Activated CD4-positive, alpha-beta memory T cell treated with anti-CD3 and anti-CD28 coated beads for 36 hours (primary cell): ENCODE measurements around the gene HSBP1L1. TPM values are rescaled to one million over a fixed set of nuclear protein-coding genes. Genes with fewer than 3 reads are reported as not detected.

Source experiments
- CTCF ChIA-PET: fragments of 350-600 bp; sonication (Branson Sonifier 250); formaldehyde crosslinking; loops from one replicate; lab custom pipeline; 2021; ENCODE audit warnings: antibody characterized with exemption, inconsistent platforms; lab: Charles Lee
- POLR2A ChIA-PET: fragments of 350-600 bp; sonication (Branson Sonifier 250); formaldehyde crosslinking; loops from one replicate; lab custom pipeline; 2021; ENCODE audit warnings: antibody characterized with exemption; lab: Charles Lee
- DNase-seq: peaks from one replicate; pipeline ENCODE4 v3.0.0-alpha.2; 2020
- H3K27ac Mint-ChIP-seq: one replicate; pipeline ENCODE4 v1.8.0; 2021; ENCODE audit warnings: mixed read lengths
- H3K27me3 Mint-ChIP-seq: one replicate; pipeline ENCODE4 v1.8.0; 2021; ENCODE audit warnings: mixed read lengths
- H3K36me3 Mint-ChIP-seq: one replicate; pipeline ENCODE4 v1.8.0; 2021; ENCODE audit warnings: mixed read lengths
- H3K4me1 Mint-ChIP-seq: one replicate; pipeline ENCODE4 v1.8.0; 2021; ENCODE audit warnings: low read depth, mixed read lengths
- H3K4me3 Mint-ChIP-seq: one replicate; pipeline ENCODE4 v1.8.0; 2021; ENCODE audit warnings: mild to moderate bottlenecking, mixed read lengths
- H3K9me3 Mint-ChIP-seq: one replicate; pipeline ENCODE4 v1.8.0; 2021; ENCODE audit warnings: mixed read lengths
- intact Hi-C: fragments of 100-400 bp; cut with micrococcal nuclease; formaldehyde crosslinking; loops from one replicate; pipeline ENCODE4 v1.15.1; 2023
- total RNA-seq, 2 experiments: library from RNA; stranded (reverse); gene quantifications; one replicate each; pipeline ENCODE4 v1.2.3, GENCODE V29; 2021

Gene HSBP1L1
- total RNA-seq, 2 experiments from 2014 or later: 8.5 to 8.8 TPM

DNA sequence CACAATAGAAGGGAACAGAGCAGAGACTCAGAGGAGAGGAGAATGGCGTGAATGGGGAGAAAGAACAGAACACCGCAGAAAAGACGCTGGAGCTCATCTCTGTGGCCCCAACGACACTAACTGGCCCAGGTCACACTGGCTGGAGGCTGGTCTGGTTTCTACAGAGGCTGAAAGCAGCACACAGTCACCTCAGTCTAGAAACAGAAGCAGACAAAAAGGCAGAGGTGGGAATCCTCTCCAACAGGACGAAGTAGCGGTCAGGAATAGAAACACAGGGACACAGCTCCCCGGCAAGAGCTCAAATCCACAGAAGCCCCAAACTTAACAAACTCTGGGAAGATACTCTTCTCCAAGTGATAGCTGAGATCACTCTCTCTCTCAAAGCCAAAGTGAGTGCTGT lies 22.2 kb upstream of the HSBP1L1 start:
- H3K4me1 Mint-ChIP-seq: peaks cover 26% of the 10 kb centered on the region
- intact Hi-C loops: no loop called here
- H3K4me3 Mint-ChIP-seq: no peak overlapping the region
- peaks cover 10% of the 10 kb centered on the region for H3K9me3 Mint-ChIP-seq
- DNase-seq: no peak
- H3K27ac Mint-ChIP-seq: no peak overlapping the region
- H3K27me3 Mint-ChIP-seq: no peaks in the 10 kb centered on the region
- H3K36me3 Mint-ChIP-seq: peaks cover 34% of the 10 kb centered on the region
- CTCF ChIA-PET: no interaction called here
- POLR2A ChIA-PET: interaction anchor here (1.1 kb wide), 1 partner anchor 10 kb away, joined by 3 read pairs; the partner anchor contains the start of gene SLC66A2

DNA sequence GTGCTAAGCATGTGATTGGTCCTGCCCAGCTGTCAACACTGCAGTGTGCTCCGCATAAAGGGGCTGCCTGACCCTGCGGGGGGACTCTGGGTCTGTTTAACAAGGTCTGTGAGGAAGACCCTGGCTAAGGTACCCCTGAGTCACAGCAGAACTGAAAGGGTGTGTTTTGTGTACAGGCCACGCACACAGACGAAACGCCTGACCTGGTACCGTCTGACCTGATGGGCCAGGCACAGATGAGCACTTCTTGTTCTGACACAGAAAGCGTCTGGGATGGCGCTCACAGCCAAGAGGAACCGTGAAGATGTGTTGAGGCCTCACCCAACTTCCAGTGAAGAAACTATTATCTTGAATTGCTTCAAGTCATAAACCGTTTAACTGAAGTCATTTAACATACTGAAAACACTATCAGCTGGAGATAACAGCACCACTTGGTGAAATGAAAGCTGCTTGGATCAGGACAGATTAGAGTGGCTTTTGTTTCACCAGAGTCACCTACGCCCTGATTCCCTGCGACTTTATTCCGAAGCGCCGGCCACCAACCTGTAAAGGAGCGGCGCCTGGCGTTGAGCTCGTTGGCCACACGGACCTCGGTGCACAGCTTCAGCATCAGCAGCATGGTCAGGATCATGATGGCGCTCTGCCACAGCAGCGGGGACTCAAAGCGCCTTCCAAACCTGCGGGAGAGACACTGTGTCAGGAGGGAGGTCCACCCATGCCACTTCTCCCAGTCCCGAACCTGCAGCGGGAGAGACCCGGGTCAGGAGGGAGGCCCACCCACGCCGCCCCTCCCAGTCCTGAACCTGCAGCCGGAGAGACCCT lies 21.4 kb upstream of the HSBP1L1 start:
- CTCF ChIA-PET: no interaction called here
- Mint-ChIP-seq H3K4me3 (no peak overlapping the region), H3K27me3 (no peaks in the 10 kb centered on the region), H3K36me3 (peaks cover 27% of the 10 kb centered on the region), H3K9me3 (peaks cover 4% of the 10 kb centered on the region), H3K4me1 (peaks cover 26% of the 10 kb centered on the region), H3K27ac (no peak overlapping the region)
- intact Hi-C loops: no loop called here
- no peak for DNase-seq
- POLR2A ChIA-PET: interaction anchor here (1.1 kb wide), 1 partner anchor 9 kb away, joined by 3 read pairs; the partner anchor contains the start of gene SLC66A2

GRCh38 chr18:79943608-79944125 lies 20.8 kb upstream of the HSBP1L1 start:
- POLR2A ChIA-PET: interaction anchor here (0.8 kb wide), 1 partner anchor 49 kb away, joined by 3 read pairs; no protein-coding TSS in a partner anchor
- H3K4me3 Mint-ChIP-seq: no peak overlapping the region
- H3K27me3 Mint-ChIP-seq: no peaks in the 10 kb centered on the region
- H3K4me1 Mint-ChIP-seq: peaks cover 29% of the 10 kb centered on the region
- H3K27ac Mint-ChIP-seq: no peak overlapping the region
- DNase-seq: no peak
- intact Hi-C loops: no loop called here
- H3K9me3 Mint-ChIP-seq: no peaks in the 10 kb centered on the region
- CTCF ChIA-PET: no interaction called here
- H3K36me3 Mint-ChIP-seq: peaks cover 25% of the 10 kb centered on the region

- Mint-ChIP-seq H3K9me3 (no peaks in the 10 kb centered on the region), H3K4me3 (no peak overlapping the region), H3K27me3 (no peaks in the 10 kb centered on the region), H3K36me3 (peaks cover 25% of the 10 kb centered on the region), H3K27ac (no peak overlapping the region), H3K4me1 (peaks cover 35% of the 10 kb centered on the region)
- intact Hi-C loops: no loop called here
- DNase-seq: peak; percentile 54
- ChIA-PET CTCF (no interaction called here), POLR2A (interaction anchor here (0.8 kb wide), 1 partner anchor 48 kb away, joined by 3 read pairs; no protein-coding TSS in a partner anchor)
These were observed 20.2 kb upstream of the HSBP1L1 start for GRCh38 chr18:79944126-79944731.

DNA sequence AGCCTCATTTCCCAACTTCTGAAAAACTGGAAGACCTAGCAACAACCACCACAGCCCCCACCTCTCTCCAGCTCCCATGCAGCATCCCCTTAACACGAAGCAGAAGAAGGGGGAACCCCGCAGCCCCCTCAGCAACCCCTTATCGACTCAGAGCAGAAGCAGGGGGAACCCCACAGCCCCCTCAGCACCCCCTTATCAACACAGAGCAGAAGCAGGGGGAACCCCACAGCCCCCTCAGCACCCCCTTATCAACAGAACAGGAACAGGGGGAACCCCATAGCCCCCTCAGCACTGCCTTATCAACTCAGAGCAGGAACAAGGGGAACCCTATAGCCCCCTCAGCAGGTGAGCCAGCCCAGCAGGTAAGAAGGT lies 19.7 kb upstream of the HSBP1L1 start:
- no peak overlapping the region for H3K4me3 Mint-ChIP-seq
- POLR2A ChIA-PET: no interaction called here

DNA sequence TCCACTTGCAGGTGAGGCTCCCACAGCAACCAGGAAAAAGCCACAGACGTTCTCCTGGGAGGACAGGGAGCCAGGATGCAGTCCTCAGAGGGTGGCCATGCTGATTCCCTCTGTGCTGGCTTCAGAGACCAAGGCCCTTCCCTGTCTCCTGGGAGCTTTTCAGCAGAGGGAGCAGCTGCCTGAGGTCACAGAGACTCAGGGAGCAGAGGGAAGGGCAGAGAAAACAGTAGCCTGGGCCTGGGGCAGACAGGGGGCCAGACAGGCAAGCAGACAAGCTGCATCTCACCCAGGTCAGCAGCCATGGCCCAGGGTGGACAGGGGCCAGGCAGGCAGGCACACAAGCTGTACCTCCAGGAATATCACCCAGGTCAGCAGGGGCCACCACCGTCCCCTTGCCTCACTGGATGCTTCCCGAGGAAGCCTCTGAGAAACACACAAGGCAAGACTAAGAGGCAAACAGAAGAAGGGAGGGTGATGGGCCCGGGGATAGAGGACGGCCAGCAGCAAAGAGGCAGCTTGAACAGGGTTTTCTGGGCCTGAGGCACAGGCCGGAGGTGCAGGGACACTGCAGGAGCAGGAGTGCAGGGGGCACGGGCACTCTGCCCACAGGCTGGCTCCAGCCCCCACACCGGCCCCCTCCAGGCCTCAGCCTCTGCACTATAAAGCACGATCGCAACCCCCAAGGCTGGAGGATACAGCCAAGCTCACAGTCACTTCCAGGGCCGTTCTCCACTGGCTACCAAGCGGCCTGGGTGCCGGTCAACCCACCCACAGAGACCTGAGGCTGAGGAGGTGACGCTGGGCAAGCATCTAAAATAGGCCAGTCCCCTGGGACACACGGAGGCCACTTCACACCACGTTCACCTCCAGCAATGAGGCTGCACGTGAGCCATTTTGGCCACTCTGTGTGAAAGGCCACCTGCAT lies 19.1 kb upstream of the HSBP1L1 start:
- H3K27ac Mint-ChIP-seq: no peak overlapping the region
- POLR2A ChIA-PET: no interaction called here
- CTCF ChIA-PET: no interaction called here
- H3K27me3 Mint-ChIP-seq: no peaks in the 10 kb centered on the region
- peaks cover 17% of the 10 kb centered on the region for H3K36me3 Mint-ChIP-seq
- no peak for DNase-seq
- H3K4me3 Mint-ChIP-seq: no peak overlapping the region
- intact Hi-C loops: no loop called here
- H3K9me3 Mint-ChIP-seq: no peaks in the 10 kb centered on the region
- H3K4me1 Mint-ChIP-seq: peaks cover 42% of the 10 kb centered on the region

More for the DNA sequence above, 19.7 kb upstream of the HSBP1L1 start:
- Mint-ChIP-seq H3K36me3 (peaks cover 22% of the 10 kb centered on the region), H3K4me1 (peaks cover 39% of the 10 kb centered on the region), H3K9me3 (no peaks in the 10 kb centered on the region), H3K27ac (no peak overlapping the region), H3K27me3 (no peaks in the 10 kb centered on the region)
- CTCF ChIA-PET: no interaction called here
- no peak for DNase-seq
- intact Hi-C loops: no loop called here

DNA sequence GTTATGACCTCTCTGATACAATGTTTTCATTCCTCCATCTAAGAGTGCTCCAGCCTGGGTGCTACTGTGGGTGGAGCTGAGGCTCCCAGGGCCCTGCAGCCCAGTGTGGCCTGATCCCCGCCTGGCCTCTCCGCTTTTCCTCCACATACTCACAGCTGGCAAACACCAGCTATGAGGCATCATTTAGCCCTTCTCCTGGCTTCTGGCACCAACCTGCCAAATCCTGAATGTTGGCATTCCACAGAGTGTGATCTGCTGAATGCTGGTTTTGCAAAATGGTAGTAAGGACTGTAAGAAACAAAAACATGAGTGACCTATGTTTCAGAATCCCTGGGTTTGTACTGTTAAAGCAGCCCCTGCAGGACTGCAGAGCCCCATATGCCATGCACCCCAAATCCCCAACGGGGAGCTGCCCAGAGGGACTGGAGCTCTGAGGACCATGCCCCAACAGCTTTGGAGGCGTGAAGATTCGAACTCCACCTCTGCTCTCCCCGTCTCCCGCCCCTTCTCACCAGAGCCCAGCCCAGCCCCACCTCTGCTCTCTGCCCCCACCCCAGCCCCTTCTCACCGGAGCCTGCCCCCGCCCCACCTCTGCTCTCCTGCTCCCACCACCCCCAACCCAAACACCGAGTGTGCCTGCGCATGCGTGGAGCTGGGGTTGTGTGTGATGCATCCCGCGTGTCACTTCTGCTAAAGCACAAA lies 17.2 kb upstream of the HSBP1L1 start:
- H3K4me1 Mint-ChIP-seq: peaks cover 44% of the 10 kb centered on the region
- intact Hi-C loops: no loop called here
- no peak overlapping the region for H3K27ac Mint-ChIP-seq
- no peak for DNase-seq
- no peak overlapping the region for H3K4me3 Mint-ChIP-seq
- H3K36me3 Mint-ChIP-seq: peaks cover 9% of the 10 kb centered on the region
- ChIA-PET CTCF (no interaction called here), POLR2A (no interaction called here)
- H3K9me3 Mint-ChIP-seq: no peaks in the 10 kb centered on the region
- H3K27me3 Mint-ChIP-seq: no peaks in the 10 kb centered on the region

- intact Hi-C loops: no loop called here
- peaks cover 44% of the 10 kb centered on the region for H3K4me1 Mint-ChIP-seq
- DNase-seq: no peak
- POLR2A ChIA-PET: no interaction called here
- H3K36me3 Mint-ChIP-seq: peaks cover 9% of the 10 kb centered on the region
- H3K4me3 Mint-ChIP-seq: no peak overlapping the region
- no peaks in the 10 kb centered on the region for H3K27me3 Mint-ChIP-seq
- H3K27ac Mint-ChIP-seq: no peak overlapping the region
- H3K9me3 Mint-ChIP-seq: no peaks in the 10 kb centered on the region
- CTCF ChIA-PET: no interaction called here
These were observed 16.4 kb upstream of the HSBP1L1 start for GRCh38 chr18:79947881-79948610.

GRCh38 chr18:79948719-79949411 lies 15.6 kb upstream of the HSBP1L1 start:
- peak overlapping the region; percentile 79 for H3K4me3 Mint-ChIP-seq
- no peaks in the 10 kb centered on the region for H3K9me3 Mint-ChIP-seq
- no peak for DNase-seq
- intact Hi-C loops: no loop called here
- POLR2A ChIA-PET: no interaction called here
- H3K36me3 Mint-ChIP-seq: peaks cover 9% of the 10 kb centered on the region
- CTCF ChIA-PET: no interaction called here
- H3K4me1 Mint-ChIP-seq: peaks cover 44% of the 10 kb centered on the region
- no peaks in the 10 kb centered on the region for H3K27me3 Mint-ChIP-seq
- no peak overlapping the region for H3K27ac Mint-ChIP-seq

DNA sequence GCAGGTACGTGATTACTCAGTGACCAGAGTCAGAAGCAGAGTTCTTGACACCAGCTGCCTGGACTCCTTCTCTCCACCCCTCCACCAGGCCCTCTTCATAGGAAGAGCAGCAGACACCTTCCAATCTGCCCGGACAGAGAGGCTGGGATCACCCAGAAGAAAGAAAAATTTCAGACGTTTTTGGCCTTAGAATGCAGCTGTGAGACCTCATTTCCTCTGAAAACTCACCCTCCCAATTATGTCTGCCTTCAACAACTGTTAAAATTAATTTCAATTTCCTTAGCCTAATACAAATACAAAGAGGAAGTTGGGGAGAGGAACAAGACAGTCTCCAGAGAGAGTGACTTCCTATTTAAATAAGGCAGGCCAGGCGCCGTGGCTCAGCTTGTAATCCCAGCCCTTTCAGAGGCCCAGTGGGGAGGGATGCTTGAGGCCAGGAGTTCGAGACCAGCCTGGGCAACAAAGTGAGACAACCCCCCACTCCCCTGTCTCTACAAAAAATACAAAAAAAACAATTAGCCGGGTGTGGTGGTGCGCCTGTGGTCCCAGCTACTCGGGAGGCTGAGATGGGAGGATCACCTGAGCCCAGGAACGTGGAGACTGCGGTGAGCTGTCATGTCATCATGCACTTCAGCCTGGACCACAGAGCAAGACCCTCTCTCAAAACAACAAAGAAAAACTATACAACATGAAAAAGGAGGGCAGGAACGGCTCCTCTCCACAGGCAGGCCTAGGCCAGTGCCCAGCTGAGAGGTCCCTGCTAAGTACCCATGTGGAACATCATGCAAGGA lies 14.6 kb upstream of the HSBP1L1 start:
- no peaks in the 10 kb centered on the region for H3K27me3 Mint-ChIP-seq

More for the DNA sequence above, 14.6 kb upstream of the HSBP1L1 start:
- H3K27ac Mint-ChIP-seq: peak overlapping the region; percentile 42
- H3K36me3 Mint-ChIP-seq: peaks cover 9% of the 10 kb centered on the region
- intact Hi-C loops: loop anchor here (2.0 kb wide), 3 partner anchors 39 to 159 kb away; partner anchors contain the start of genes ADNP2 and TXNL4A
- peaks cover 40% of the 10 kb centered on the region for H3K4me1 Mint-ChIP-seq
- ChIA-PET CTCF (no interaction called here), POLR2A (interaction anchor here (0.7 to 1.7 kb wide), 2 partner anchors 12 to 84 kb away, joined by 4 to 6 read pairs; no protein-coding TSS in a partner anchor)
- no peaks in the 10 kb centered on the region for H3K9me3 Mint-ChIP-seq
- H3K4me3 Mint-ChIP-seq: peak overlapping the region; percentile 79
- DNase-seq: no peak
